Measurements from ENCODE around the gene SLC35C1.
"Not testable (repeated sequence)": the region's sequence is repeated elsewhere in the genome, so short reads cannot be mapped to it uniquely, and the experiment has no call there.

Gene SLC35C1

DNA sequence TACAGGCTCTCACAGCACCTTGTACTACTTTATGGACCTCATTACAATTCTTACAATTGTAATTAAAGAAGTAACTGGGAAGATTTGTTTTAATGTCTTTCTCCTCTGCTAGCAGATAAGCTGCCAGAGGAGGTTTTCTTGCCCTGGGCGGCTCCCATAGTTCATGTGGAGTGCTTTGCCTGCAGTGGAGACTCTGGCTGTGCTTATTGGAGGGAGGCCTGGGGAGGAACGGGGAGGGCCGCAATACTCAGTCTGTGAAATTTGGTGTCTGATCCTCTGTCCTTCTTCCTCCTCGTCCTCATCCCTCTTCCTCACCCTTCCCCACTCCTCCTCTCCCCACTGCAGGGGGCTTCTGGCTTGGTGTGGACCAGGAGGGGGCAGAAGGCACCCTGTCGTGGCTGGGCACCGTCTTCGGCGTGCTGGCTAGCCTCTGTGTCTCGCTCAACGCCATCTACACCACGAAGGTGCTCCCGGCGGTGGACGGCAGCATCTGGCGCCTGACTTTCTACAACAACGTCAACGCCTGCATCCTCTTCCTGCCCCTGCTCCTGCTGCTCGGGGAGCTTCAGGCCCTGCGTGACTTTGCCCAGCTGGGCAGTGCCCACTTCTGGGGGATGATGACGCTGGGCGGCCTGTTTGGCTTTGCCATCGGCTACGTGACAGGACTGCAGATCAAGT lies 5.6 kb downstream of the SLC35C1 start:
- DNase-seq (ENCODE audit: low spot score in 2 of 2) (no peak), ATAC-seq (ENCODE audit: low read depth) (no peak)
- no peak overlapping the region for H3K4me3 Mint-ChIP-seq
- peaks cover 6% of the 10 kb centered on the region for H3K36me3 Mint-ChIP-seq
- H3K4me1 Mint-ChIP-seq, result peaks cover 33% of the 10 kb centered on the region
- no peaks in the 10 kb centered on the region for H3K27me3 Mint-ChIP-seq
- no peaks in the 10 kb centered on the region for H3K9me3 Mint-ChIP-seq
- no peak overlapping the region for H3K27ac Mint-ChIP-seq

GRCh38 chr11:45811109-45811435 lies 6.1 kb downstream of the SLC35C1 start:
- no peaks in the 10 kb centered on the region for H3K9me3 Mint-ChIP-seq
- DNase-seq (ENCODE audit: low spot score in 2 of 2) (no peak), ATAC-seq (ENCODE audit: low read depth) (no peak)
- H3K4me3 Mint-ChIP-seq, result no peak overlapping the region
- H3K36me3 Mint-ChIP-seq, result peaks cover 6% of the 10 kb centered on the region
- H3K27me3 Mint-ChIP-seq, result no peaks in the 10 kb centered on the region
- H3K27ac Mint-ChIP-seq, result no peak overlapping the region
- H3K4me1 Mint-ChIP-seq, result peaks cover 28% of the 10 kb centered on the region

GRCh38 chr11:45811571-45812290 lies 6.8 kb downstream of the SLC35C1 start:
- Mint-ChIP-seq H3K4me1 (peaks cover 23% of the 10 kb centered on the region), H3K27me3 (no peaks in the 10 kb centered on the region), H3K9me3 (no peaks in the 10 kb centered on the region), H3K36me3 (peaks cover 6% of the 10 kb centered on the region), H3K27ac (no peak overlapping the region), H3K4me3 (no peak overlapping the region)
- ATAC-seq (ENCODE audit: low read depth) (no peak), DNase-seq (ENCODE audit: low spot score in 2 of 2) (no peak)

GRCh38 chr11:45812581-45813548 lies 7.9 kb downstream of the SLC35C1 start:
- H3K4me3 Mint-ChIP-seq, result no peak overlapping the region
- peaks cover 27% of the 10 kb centered on the region for H3K4me1 Mint-ChIP-seq
- H3K27ac Mint-ChIP-seq, result peak overlapping the region; percentile 55
- ATAC-seq (ENCODE audit: low read depth) (no peak), DNase-seq (ENCODE audit: low spot score in 2 of 2) (no peak)
- H3K9me3 Mint-ChIP-seq, result peaks cover 3% of the 10 kb centered on the region
- H3K36me3 Mint-ChIP-seq, result peaks cover 6% of the 10 kb centered on the region
- H3K27me3 Mint-ChIP-seq, result no peaks in the 10 kb centered on the region

- no peaks in the 10 kb centered on the region for H3K27me3 Mint-ChIP-seq
- no peak for DNase-seq (ENCODE audit: low spot score in 2 of 2)
- H3K9me3 Mint-ChIP-seq, result peaks cover 3% of the 10 kb centered on the region
- H3K4me3 Mint-ChIP-seq, result peak overlapping the region; percentile 4
- no peak for ATAC-seq (ENCODE audit: low read depth)
- peaks cover 22% of the 10 kb centered on the region for H3K4me1 Mint-ChIP-seq
- no peak overlapping the region for H3K27ac Mint-ChIP-seq
- H3K36me3 Mint-ChIP-seq, result peaks cover 4% of the 10 kb centered on the region
Measured at GRCh38 chr11:45815747-45816146, 10.8 kb downstream of the SLC35C1 start.

GRCh38 chr11:45816614-45817013 lies 11.7 kb downstream of the SLC35C1 start:
- H3K27ac Mint-ChIP-seq, result peak overlapping the region; percentile 96
- no peak overlapping the region for H3K4me3 Mint-ChIP-seq
- DNase-seq (ENCODE audit: low spot score in 2 of 2) (no peak), ATAC-seq (ENCODE audit: low read depth) (no peak)
- peaks cover 22% of the 10 kb centered on the region for H3K4me1 Mint-ChIP-seq
- H3K27me3 Mint-ChIP-seq, result no peaks in the 10 kb centered on the region
- peaks cover 3% of the 10 kb centered on the region for H3K9me3 Mint-ChIP-seq
- H3K36me3 Mint-ChIP-seq, result no peaks in the 10 kb centered on the region

DNA sequence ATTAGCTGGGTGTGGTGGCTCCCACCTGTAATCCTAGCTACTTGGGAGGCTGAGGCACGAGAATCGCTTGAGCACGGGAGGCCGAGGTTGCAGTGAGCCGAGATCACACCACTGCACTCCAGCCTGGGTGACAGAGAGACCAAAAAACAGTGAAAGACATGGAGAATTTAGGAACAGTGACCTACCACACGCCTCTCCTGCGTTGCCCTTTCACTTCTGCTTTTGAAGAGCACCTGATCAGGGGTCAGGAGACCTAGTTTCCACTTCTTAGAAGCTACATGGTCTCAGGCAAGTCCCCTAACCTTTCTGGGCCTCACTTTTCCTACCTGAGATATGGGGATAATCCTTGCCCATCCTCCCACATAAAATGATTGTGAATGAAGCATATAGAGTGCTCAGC lies 12.2 kb downstream of the SLC35C1 start:
- H3K9me3 Mint-ChIP-seq, result peaks cover 3% of the 10 kb centered on the region
- peaks cover 22% of the 10 kb centered on the region for H3K4me1 Mint-ChIP-seq
- peak overlapping the region; percentile 96 for H3K27ac Mint-ChIP-seq
- no peaks in the 10 kb centered on the region for H3K27me3 Mint-ChIP-seq
- H3K36me3 Mint-ChIP-seq, result no peaks in the 10 kb centered on the region
- DNase-seq (ENCODE audit: low spot score in 2 of 2), result peak in 1 of 2 donors; percentile 27
- H3K4me3 Mint-ChIP-seq, result peak overlapping the region; percentile 25
- peak; percentile 81 for ATAC-seq (ENCODE audit: low read depth)

DNA sequence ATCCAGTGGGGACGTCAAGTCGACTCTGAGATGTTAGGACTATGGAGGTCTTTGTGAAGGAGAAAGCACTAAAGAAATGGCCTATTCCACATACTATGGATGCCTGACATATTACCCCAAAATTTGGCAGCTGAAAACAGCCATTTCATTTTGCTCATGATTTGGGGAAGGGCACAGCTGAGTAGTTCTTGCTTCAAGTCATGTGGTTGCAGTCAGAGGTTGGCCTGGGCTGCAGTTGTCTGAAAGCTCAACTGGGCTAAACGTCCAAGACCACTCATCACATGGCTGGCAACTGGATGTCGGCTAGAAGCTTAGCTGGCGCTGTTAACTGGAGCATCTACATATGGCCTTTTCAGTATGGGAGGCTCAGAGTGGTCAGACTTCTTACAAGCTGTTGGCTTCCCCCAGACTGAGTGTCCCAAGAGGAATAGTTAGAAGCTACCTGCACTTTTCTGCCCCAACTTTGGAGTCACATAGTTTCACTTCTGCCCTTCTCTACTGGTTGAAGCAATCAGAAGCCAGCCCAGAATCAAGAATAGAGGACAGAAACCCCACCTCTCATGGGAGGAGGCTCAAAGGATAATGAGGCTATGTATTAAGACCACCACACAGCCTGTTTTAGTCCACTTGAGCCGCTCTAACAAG lies 14.1 kb downstream of the SLC35C1 start:
- H3K4me3 Mint-ChIP-seq, result peak overlapping the region; percentile 11
- peaks cover 27% of the 10 kb centered on the region for H3K4me1 Mint-ChIP-seq
- H3K36me3 Mint-ChIP-seq, result no peaks in the 10 kb centered on the region
- ATAC-seq (ENCODE audit: low read depth), result peak; percentile 79
- peak overlapping the region; percentile 96 for H3K27ac Mint-ChIP-seq
- DNase-seq (ENCODE audit: low spot score in 2 of 2), result peak in 1 of 2 donors; percentile 35
- peaks cover 3% of the 10 kb centered on the region for H3K9me3 Mint-ChIP-seq
- H3K27me3 Mint-ChIP-seq, result no peaks in the 10 kb centered on the region

- no peak for DNase-seq (ENCODE audit: low spot score in 2 of 2)
- peaks cover 27% of the 10 kb centered on the region for H3K4me1 Mint-ChIP-seq
- H3K27ac Mint-ChIP-seq, result no peak overlapping the region
- H3K36me3 Mint-ChIP-seq, result no peaks in the 10 kb centered on the region
- H3K9me3 Mint-ChIP-seq, result peaks cover 3% of the 10 kb centered on the region
- no peak overlapping the region for H3K4me3 Mint-ChIP-seq
- ATAC-seq (ENCODE audit: low read depth), result no peak
- peaks cover 3% of the 10 kb centered on the region for H3K27me3 Mint-ChIP-seq
Measured at GRCh38 chr11:45820211-45820857, 15.4 kb downstream of the SLC35C1 start.

DNA sequence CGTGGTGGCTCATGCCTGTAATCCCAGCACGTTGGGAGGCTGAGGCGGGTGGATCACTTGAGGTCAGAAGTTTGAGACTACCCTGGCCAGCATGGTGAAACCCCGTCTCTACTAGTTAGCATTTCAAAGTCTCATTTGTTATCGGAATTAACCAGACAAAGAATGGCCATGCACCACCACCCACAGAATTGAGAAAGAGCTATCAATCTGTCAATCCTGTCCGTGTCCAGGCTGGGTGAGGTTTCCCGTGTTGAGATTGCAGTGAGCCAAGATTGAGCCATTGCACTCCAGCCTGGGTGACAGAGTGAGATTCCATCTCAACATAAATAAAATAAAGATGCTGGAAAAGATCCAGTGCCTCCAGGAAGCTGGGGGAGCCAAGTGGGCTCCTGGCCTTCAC lies 21.5 kb downstream of the SLC35C1 start:
- ATAC-seq (ENCODE audit: low read depth); H3K36me3 Mint-ChIP-seq; H3K4me3 Mint-ChIP-seq; H3K9me3 Mint-ChIP-seq; DNase-seq (ENCODE audit: low spot score in 2 of 2); H3K4me1 Mint-ChIP-seq; H3K27ac Mint-ChIP-seq: not testable (repeated sequence)
- peaks cover 13% of the 10 kb centered on the region for H3K27me3 Mint-ChIP-seq

DNA sequence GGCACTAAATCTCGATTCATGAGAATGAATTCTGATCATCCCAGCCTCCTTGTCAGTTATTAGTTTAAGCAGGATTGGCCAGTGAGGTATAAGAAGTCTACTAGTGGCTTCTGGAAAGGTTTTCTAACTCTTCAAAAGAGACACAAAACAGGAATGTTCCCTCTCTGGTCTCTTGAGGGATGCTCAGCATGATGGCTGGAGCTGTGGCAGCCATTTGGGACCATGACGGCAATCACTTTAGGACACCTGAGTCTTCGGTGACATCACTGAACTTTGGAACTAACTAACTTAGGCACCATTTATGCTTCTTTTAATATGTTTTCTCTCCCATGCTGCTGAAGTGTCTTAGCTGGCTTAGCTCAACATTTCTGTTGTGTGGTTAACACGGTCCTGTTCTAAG lies 22.2 kb downstream of the SLC35C1 start:
- H3K36me3 Mint-ChIP-seq, result no peaks in the 10 kb centered on the region
- H3K4me3 Mint-ChIP-seq, result no peak overlapping the region
- peaks cover 5% of the 10 kb centered on the region for H3K4me1 Mint-ChIP-seq
- H3K27ac Mint-ChIP-seq, result no peak overlapping the region
- no peak for ATAC-seq (ENCODE audit: low read depth)
- peaks cover 18% of the 10 kb centered on the region for H3K27me3 Mint-ChIP-seq
- DNase-seq (ENCODE audit: low spot score in 2 of 2), result no peak
- no peaks in the 10 kb centered on the region for H3K9me3 Mint-ChIP-seq

GRCh38 chr11:45828996-45829395 lies 24.0 kb downstream of the SLC35C1 start:
- ATAC-seq (ENCODE audit: low read depth) (no peak), DNase-seq (ENCODE audit: low spot score in 2 of 2) (no peak)
- Mint-ChIP-seq H3K9me3 (no peaks in the 10 kb centered on the region), H3K4me1 (peaks cover under 1% of the 10 kb centered on the region), H3K27ac (no peak overlapping the region), H3K36me3 (no peaks in the 10 kb centered on the region), H3K27me3 (peaks cover 20% of the 10 kb centered on the region), H3K4me3 (no peak overlapping the region)

DNA sequence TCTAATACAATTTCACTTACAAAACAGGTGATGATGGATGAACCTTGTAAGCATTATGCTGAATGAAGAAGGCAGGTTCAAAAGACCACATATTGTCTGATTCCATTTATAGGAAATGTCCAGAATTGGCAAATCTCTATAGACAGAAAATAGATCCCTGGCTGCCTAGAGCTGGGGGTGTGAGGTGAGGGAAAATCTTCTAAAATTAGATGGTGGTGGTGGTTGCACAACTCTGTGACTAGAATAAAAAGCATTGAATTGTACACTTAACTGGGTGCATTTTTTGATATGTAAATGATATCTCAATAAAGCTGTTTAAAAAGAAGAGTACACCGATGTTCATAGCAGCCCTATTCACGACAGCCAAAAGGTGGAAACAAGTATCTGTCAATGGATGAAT lies 25.6 kb downstream of the SLC35C1 start:
- no peaks in the 10 kb centered on the region for H3K4me1 Mint-ChIP-seq
- peak overlapping the region; percentile 1 for H3K27ac Mint-ChIP-seq
- no peak overlapping the region for H3K4me3 Mint-ChIP-seq
- H3K27me3 Mint-ChIP-seq, result peaks cover 17% of the 10 kb centered on the region
- no peaks in the 10 kb centered on the region for H3K36me3 Mint-ChIP-seq
- ATAC-seq (ENCODE audit: low read depth), result no peak
- H3K9me3 Mint-ChIP-seq, result no peaks in the 10 kb centered on the region
- no peak for DNase-seq (ENCODE audit: low spot score in 2 of 2)
